AG09319 (cell line): ENCODE results near the gene RNF144B.

Source experiments
- DNase-seq: peaks from one replicate; pipeline ENCODE4 v3.0.0-alpha.2; 2010; ENCODE audit warnings: low read depth; ENCODE audit errors: extremely low read depth
- TF ChIP-seq, protein P1 (sequence below): IDR thresholded peaks from 2 replicates; pipeline ENCODE4 v1.5.1; 2011; ENCODE audit warnings: low read depth, mild to moderate bottlenecking, inconsistent platforms, low read length, moderate library complexity

Gene RNF144B

DNA sequence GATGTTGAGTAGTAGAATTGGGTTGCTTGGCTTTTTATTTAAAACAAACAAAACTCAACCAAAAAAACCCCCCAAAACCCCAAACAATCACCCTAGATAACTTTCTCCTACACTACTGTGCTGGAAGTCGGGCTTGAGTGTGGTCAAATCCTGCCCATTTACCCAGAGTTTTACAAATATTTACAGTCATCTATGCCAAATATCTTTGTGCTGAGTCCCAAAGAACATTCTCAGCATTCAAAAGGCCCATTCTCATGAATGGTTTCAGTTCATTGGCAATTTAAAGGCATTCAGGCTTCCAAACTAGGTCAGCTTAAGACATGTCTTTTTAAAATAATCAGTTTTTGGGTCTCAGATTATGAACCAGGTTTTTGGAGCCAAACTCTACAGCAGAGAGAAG, 1.8 kb downstream of the RNF144B start:
- TF ChIP-seq, protein P1, sequence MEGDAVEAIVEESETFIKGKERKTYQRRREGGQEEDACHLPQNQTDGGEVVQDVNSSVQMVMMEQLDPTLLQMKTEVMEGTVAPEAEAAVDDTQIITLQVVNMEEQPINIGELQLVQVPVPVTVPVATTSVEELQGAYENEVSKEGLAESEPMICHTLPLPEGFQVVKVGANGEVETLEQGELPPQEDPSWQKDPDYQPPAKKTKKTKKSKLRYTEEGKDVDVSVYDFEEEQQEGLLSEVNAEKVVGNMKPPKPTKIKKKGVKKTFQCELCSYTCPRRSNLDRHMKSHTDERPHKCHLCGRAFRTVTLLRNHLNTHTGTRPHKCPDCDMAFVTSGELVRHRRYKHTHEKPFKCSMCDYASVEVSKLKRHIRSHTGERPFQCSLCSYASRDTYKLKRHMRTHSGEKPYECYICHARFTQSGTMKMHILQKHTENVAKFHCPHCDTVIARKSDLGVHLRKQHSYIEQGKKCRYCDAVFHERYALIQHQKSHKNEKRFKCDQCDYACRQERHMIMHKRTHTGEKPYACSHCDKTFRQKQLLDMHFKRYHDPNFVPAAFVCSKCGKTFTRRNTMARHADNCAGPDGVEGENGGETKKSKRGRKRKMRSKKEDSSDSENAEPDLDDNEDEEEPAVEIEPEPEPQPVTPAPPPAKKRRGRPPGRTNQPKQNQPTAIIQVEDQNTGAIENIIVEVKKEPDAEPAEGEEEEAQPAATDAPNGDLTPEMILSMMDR = no peak
- DNase-seq = no peak

DNA sequence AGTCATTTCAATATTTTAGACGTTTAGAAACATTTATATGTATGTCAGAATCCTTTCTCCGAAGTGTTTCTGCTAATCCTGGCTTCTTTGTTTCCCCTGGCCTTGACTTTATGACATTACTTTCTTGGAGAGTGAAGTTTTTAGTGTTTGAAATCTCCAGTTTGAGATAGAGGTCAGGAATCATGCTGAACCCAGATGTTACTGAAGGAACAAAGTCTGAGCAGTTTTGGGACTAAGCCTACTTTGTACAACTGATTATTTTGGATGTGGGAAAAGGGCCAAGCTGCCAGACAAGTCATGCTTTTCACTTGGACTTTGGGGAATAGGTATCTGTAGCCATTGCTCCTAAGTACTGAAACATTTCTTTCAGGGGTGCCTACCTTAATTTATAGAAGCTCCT, 2.3 kb downstream of the RNF144B start:
- no peak for DNase-seq
- TF ChIP-seq, protein P1 = no peak

DNA sequence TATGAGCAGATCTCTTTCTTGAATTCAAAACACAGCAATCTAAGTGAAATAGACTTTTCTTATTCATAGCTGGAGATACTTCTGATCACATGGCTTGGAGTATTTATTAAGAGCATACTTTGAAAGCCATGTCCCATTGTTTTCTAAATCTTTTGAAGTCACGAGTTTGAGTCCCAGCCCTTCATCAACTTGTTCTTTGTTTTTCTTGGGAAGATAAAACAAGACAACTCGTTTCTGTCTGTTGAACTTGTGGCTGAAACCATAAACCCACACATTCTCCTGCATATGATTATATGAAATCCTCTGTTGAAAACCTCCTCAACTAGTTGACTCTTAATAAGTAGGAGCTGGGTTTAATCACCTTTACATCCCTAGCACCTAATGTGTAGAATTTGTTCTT, 3.3 kb downstream of the RNF144B start:
- TF ChIP-seq, protein P1 = no peak
- DNase-seq = no peak

DNA sequence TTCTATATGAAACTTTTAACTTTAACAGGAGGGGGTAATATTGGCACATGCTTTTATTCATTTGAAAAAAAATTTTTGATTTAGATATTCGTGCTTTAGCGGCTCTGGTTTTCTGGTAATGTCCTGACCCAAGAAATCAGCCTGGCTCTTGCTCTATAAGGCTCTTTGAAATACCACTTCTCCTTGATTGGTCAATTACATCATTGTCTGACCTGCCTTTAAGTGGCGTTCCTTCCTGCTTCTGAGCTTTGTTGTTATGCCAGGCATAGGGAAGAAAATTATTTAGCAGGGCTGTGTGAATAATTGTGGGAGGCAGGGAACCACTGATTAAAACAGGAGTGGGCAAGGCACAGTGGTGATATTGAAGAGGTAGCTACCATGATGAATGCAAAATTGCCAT, 3.9 kb downstream of the RNF144B start:
- DNase-seq = no peak
- TF ChIP-seq, protein P1 = no peak

DNA sequence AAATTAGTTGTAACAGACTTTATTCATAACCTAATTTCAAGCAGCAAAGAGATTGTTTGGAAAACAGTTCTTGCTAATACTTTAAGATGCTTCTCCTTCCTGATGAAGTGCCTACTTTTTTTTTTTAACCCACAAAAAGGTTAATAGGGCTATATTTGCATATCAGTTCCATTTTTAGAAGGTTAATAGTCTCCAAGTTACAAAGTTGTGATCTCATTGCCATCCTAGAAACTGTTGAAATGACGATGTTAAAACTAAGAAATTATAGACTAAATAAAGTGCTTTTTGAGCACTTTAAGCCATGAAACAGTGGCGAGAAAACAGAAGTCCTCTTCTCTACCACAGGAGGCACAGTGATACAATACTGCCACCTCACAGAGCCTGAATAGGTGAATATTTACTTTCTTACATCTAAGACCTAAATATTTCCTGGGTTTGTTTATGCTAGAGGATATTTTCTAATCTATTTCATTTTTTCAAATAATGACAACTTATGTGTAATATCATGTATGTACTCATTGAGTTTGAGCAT, 5.3 kb downstream of the RNF144B start:
- DNase-seq = no peak
- TF ChIP-seq, protein P1 = no peak

DNA sequence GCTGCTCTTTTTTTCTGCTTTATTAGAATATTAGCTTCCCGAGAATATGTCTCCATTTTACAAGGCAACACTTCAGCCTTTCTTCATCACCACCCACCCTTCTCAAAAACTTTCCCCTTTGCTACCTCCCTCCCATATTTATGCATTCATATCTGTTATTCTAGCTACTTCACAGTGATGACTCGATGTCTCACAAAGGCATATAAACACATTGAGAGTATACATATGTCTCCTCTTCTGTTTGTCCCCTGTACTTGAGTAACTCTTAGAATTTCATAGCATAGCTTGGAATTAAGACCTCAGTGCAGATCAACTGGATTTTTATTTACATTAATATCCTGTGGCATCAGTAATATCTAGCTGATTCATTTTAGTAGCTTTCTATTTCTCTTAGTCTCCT, 6.5 kb downstream of the RNF144B start:
- TF ChIP-seq, protein P1 = no peak
- DNase-seq = no peak

DNA sequence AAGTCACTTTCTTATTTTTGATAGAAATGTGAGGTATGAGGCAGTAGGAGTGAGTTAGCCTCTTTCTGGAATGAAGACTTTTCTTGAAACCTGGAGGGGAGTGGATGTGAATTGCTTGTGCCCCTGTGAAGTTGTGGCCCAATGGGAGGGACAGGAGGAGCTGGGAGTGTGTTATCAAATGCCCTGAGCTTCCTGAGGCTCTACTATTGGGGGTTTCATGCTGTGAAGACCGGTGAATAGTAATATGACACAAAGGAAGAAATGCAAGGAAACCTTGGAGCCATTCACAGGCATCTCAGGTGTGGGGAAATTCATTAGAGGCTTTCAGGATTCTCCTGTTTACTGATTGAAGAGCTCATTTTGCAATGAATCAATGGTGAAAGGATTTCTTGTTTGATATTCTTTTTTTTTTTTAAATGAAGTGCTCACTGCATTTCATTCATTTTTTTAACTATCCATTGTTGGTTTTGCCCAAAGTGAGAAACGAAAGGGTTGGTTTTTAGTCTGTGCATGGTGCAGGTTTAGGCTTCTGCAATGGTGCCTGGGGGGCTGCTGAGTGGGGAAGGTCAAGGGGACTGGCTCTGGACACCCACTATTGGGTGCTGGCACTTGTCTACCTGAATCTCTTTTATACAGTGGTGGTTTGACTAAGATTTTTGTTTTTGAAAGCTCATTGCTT, 8.2 kb downstream of the RNF144B start:
- DNase-seq = no peak
- TF ChIP-seq, protein P1 = no peak
